CD4-positive, alpha-beta T cell (primary cell): Measurements from ENCODE around the gene GSG1L. TPM values are rescaled to one million over a fixed set of nuclear protein-coding genes. Genes with fewer than 3 reads are reported as not detected.

ENCODE experiments used
- ATAC-seq: fragments of 200-7000 bp; cut with Tn5 transposase; one replicate; pipeline ENCODE4 v1.10.0; 2022; ENCODE audit warnings: mild to moderate bottlenecking; ENCODE audit not compliant: poor library complexity
- CTCF ChIA-PET: fragments of 350-600 bp; sonication (Branson Sonifier 250); formaldehyde crosslinking; loops from one replicate; lab custom pipeline; 2021; ENCODE audit warnings: antibody characterized with exemption, inconsistent platforms; lab: Charles Lee
- POLR2A ChIA-PET: fragments of 350-600 bp; sonication (Branson Sonifier 250); formaldehyde crosslinking; loops from one replicate; lab custom pipeline; 2021; ENCODE audit warnings: antibody characterized with exemption, inconsistent platforms; lab: Charles Lee
- DNase-seq, 14 experiments: peaks; one replicate each; pipeline ENCODE4 v3.0.0-alpha.2; 2013 to 2020; ENCODE audit warnings: mixed read lengths in 2 of 14
- H3K27ac ChIP-seq, 2 donors: one replicate each; pipeline versions ENCODE4 v1.5.1 to v1.7.0; 2013; ENCODE audit warnings: low read length in 2 of 2, low read depth in 1 of 2, mild to moderate bottlenecking in 1 of 2
- H3K27me3 ChIP-seq, 2 experiments: 1 replicate in 1 of 2; 2 replicates in 1 of 2; pipeline versions ENCODE4 v1.6.1 to v1.7.0; 2013; ENCODE audit warnings: low read length in 2 of 2, control low read depth in 1 of 2, mild to moderate bottlenecking in 1 of 2, moderate library complexity in 1 of 2; ENCODE audit not compliant: insufficient read depth in 2 of 2, control insufficient read depth in 1 of 2
- H3K36me3 ChIP-seq: one replicate; pipeline ENCODE4 v1.6.1; 2013; ENCODE audit warnings: low read length, control low read depth; ENCODE audit not compliant: insufficient read depth
- H3K4me1 ChIP-seq: one replicate; pipeline ENCODE4 v1.6.1; 2013; ENCODE audit warnings: low read length, control low read depth; ENCODE audit not compliant: insufficient read depth
- H3K4me3 ChIP-seq: one replicate; pipeline ENCODE4 v1.5.1; 2013; ENCODE audit warnings: mild to moderate bottlenecking, low read length, moderate library complexity
- H3K9me3 ChIP-seq, 2 experiments: 1 replicate in 1 of 2; 2 replicates in 1 of 2; pipeline versions ENCODE4 v1.6.1 to v1.7.0; 2013; ENCODE audit warnings: low read length in 2 of 2, mild to moderate bottlenecking in 2 of 2, control low read depth in 1 of 2, moderate library complexity in 1 of 2; ENCODE audit not compliant: control insufficient read depth in 1 of 2, insufficient read depth in 1 of 2
- H3K27ac Mint-ChIP-seq: one replicate; pipeline ENCODE4 v1.8.0; 2020; ENCODE audit warnings: mixed read lengths
- H3K27me3 Mint-ChIP-seq: one replicate; pipeline ENCODE4 v1.8.0; 2021; ENCODE audit warnings: mixed read lengths
- H3K36me3 Mint-ChIP-seq: one replicate; pipeline ENCODE4 v1.8.0; 2021; ENCODE audit warnings: low read depth, mixed read lengths
- H3K4me1 Mint-ChIP-seq: one replicate; pipeline ENCODE4 v1.8.0; 2021; ENCODE audit warnings: low read depth, mixed read lengths
- H3K4me3 Mint-ChIP-seq: one replicate; pipeline ENCODE4 v1.8.0; 2020; ENCODE audit warnings: mild to moderate bottlenecking, mixed read lengths
- H3K9me3 Mint-ChIP-seq: one replicate; pipeline ENCODE4 v1.8.0; 2020; ENCODE audit warnings: mixed read lengths
- CTCF ChIP-seq: fragments of 200-600 bp; IDR thresholded peaks from one replicate; pipeline ENCODE4 v1.8.0; 2022; ENCODE audit warnings: antibody characterized with exemption, mild to moderate bottlenecking
- intact Hi-C, 2 experiments: fragments of 100-400 bp; cut with DNase I in 1 of 2; cut with micrococcal nuclease in 1 of 2; formaldehyde crosslinking; loops; one replicate each; pipeline versions ENCODE4 v1.15.1 to v1.9.0; 2023 to 2025; cut with DNase I, micrococcal nuclease
- total RNA-seq, 174 experiments: library from RNA in 2 of 174; stranded (reverse) in 2 of 174; gene quantifications; one replicate each; pipeline ENCODE4 v1.2.3 and lab custom pipeline; 2021 to 2026

GSG1L gene
- total RNA-seq, 2 experiments from 2014 or later: not detected

GRCh38 chr16:27774779-27775178 is 288.7 kb downstream of the GSG1L start:
- H3K27me3 Mint-ChIP-seq: no peaks in the 10 kb centered on the region
- no peak for TF ChIP-seq CTCF
- no peak overlapping the region for H3K27ac Mint-ChIP-seq
- peaks cover 7% of the 10 kb centered on the region for H3K36me3 ChIP-seq
- no peaks in the 10 kb centered on the region for H3K9me3 Mint-ChIP-seq
- POLR2A ChIA-PET: no interaction called here
- no peak for DNase-seq
- CTCF ChIA-PET: no interaction called here
- intact Hi-C loops: no loop called here
- H3K4me1 ChIP-seq: no peaks in the 10 kb centered on the region
- no peak for ATAC-seq
- H3K9me3 ChIP-seq: no peaks in the 10 kb centered on the region
- H3K4me3 Mint-ChIP-seq: no peak overlapping the region
- H3K27me3 ChIP-seq: no peaks in the 10 kb centered on the region
- H3K36me3 Mint-ChIP-seq: peaks cover 25% of the 10 kb centered on the region
- H3K4me3 ChIP-seq: no peak overlapping the region
- H3K4me1 Mint-ChIP-seq: no peaks in the 10 kb centered on the region
- no peak overlapping the region for H3K27ac ChIP-seq

- H3K36me3 ChIP-seq: peaks cover 14% of the 10 kb centered on the region
- no peak overlapping the region for H3K27ac ChIP-seq
- Mint-ChIP-seq H3K4me3 (no peak overlapping the region), H3K27ac (no peak overlapping the region), H3K4me1 (no peaks in the 10 kb centered on the region), H3K36me3 (peaks cover 31% of the 10 kb centered on the region), H3K27me3 (no peaks in the 10 kb centered on the region), H3K9me3 (no peaks in the 10 kb centered on the region)
- TF ChIP-seq CTCF: no peak
- CTCF ChIA-PET: no interaction called here
- intact Hi-C loops: no loop called here
- H3K9me3 ChIP-seq: no peaks in the 10 kb centered on the region
- H3K4me3 ChIP-seq: no peak overlapping the region
- POLR2A ChIA-PET: interaction anchor here (0.6 kb wide), 2 partner anchors 30 to 49 kb away, joined by 3 read pairs; no protein-coding TSS in a partner anchor
- no peaks in the 10 kb centered on the region for H3K4me1 ChIP-seq
- DNase-seq (no peak), ATAC-seq (no peak)
- H3K27me3 ChIP-seq: no peaks in the 10 kb centered on the region
These were observed 290.2 kb downstream of the GSG1L start for GRCh38 chr16:27773344-27773743.

GRCh38 chr16:27772093-27772825 is 291.3 kb downstream of the GSG1L start:
- H3K9me3 Mint-ChIP-seq: no peaks in the 10 kb centered on the region
- H3K36me3 ChIP-seq: peaks cover 14% of the 10 kb centered on the region
- no peaks in the 10 kb centered on the region for H3K27me3 ChIP-seq
- POLR2A ChIA-PET: no interaction called here
- no peak for DNase-seq
- no peak overlapping the region for H3K27ac Mint-ChIP-seq
- no peak for ATAC-seq
- TF ChIP-seq CTCF: no peak
- no peaks in the 10 kb centered on the region for H3K9me3 ChIP-seq
- peaks cover 37% of the 10 kb centered on the region for H3K36me3 Mint-ChIP-seq
- no peak overlapping the region for H3K4me3 ChIP-seq
- no peaks in the 10 kb centered on the region for H3K27me3 Mint-ChIP-seq
- no peaks in the 10 kb centered on the region for H3K4me1 Mint-ChIP-seq
- no peaks in the 10 kb centered on the region for H3K4me1 ChIP-seq
- no peak overlapping the region for H3K4me3 Mint-ChIP-seq
- no peak overlapping the region for H3K27ac ChIP-seq
- CTCF ChIA-PET: interaction anchor here (0.6 kb wide), 1 partner anchor 1660 kb away, joined by 3 read pairs; no protein-coding TSS in a partner anchor
- intact Hi-C loops: no loop called here
